ENCODE results near the gene MIB2. TPM values are rescaled to one million over a fixed set of nuclear protein-coding genes. Genes with fewer than 3 reads are reported as not detected.

MIB2 gene
- total and polyA plus RNA-seq, 4 donors: 35.5 to 80.5 (median 50.8) TPM

DNA sequence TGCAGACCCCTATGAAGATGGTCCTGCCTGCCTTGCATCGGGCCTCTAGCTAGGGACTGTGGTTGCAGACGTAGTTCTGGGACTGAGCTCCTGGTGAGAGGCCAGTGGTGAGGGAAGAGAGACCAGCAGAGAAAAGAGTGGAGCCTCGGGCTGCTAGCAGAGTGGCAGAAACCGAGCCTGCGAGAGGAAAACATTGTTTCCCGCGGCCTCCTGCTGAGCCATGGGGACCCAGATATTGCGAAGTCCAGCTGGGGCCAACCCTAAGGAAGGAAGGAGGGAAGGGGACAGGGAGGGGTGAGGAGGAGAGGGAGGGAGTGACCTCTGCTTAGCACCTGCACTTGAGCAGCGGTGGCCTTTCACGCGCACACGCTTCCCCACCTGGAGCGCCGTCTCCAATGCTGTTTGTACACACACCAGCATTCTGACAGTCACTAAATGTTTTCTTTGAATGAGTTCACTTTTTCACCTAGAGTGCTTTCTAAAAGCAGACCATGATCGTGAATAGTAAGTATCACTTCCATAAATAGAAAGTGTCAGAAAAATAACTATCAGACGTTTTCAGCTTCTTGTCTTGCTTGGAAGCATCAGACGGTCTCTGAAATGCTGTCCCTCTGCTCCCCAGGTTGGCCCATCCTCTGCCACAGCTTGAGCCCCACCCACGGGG, 12.9 kb upstream of the MIB2 start:
- no peak for DNase-seq
- 49 to 60% methylated on average over 18 of the region's 18 CpGs for WGBS, 2 donors
- no peak overlapping the region for H3K4me3 ChIP-seq
- no peaks in the 10 kb centered on the region for H3K9me3 ChIP-seq (ENCODE audit: control insufficient read depth in 4 of 4, insufficient read depth in 3 of 4, low read length in 3 of 4)
- H3K9ac ChIP-seq (ENCODE audit: insufficient read depth in 1 of 2, low read length in 2 of 2): no peak overlapping the region
- peaks cover 14 to 30% (median 16%) of the 10 kb centered on the region in 3 donors for H3K27me3 ChIP-seq (ENCODE audit: control insufficient read depth in 3 of 3, insufficient read depth in 3 of 3, low read length in 2 of 3)
- no peak for ATAC-seq (ENCODE audit: insufficient read depth, low FRiP score)
- H3K36me3 ChIP-seq (ENCODE audit: control insufficient read depth in 4 of 4, insufficient read depth in 4 of 4, low read length in 4 of 4): no peaks in the 10 kb centered on the region
- TF ChIP-seq, protein P1, sequence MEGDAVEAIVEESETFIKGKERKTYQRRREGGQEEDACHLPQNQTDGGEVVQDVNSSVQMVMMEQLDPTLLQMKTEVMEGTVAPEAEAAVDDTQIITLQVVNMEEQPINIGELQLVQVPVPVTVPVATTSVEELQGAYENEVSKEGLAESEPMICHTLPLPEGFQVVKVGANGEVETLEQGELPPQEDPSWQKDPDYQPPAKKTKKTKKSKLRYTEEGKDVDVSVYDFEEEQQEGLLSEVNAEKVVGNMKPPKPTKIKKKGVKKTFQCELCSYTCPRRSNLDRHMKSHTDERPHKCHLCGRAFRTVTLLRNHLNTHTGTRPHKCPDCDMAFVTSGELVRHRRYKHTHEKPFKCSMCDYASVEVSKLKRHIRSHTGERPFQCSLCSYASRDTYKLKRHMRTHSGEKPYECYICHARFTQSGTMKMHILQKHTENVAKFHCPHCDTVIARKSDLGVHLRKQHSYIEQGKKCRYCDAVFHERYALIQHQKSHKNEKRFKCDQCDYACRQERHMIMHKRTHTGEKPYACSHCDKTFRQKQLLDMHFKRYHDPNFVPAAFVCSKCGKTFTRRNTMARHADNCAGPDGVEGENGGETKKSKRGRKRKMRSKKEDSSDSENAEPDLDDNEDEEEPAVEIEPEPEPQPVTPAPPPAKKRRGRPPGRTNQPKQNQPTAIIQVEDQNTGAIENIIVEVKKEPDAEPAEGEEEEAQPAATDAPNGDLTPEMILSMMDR (IDR thresholded peaks at IDR 0.05; ENCODE audit: control extremely low read depth, extremely low read depth): no peak
- no peak overlapping the region for H3K27ac ChIP-seq (ENCODE audit: low read depth in 1 of 2, low read length in 1 of 2)
- peaks cover 0 to 19% (median 0%) of the 10 kb centered on the region in 5 donors for H3K4me1 ChIP-seq (ENCODE audit: control insufficient read depth in 5 of 5, insufficient read depth in 5 of 5, low read length in 5 of 5)

GRCh38 chr1:1602968-1603506, 12.3 kb upstream of the MIB2 start:
- DNase-seq (no peak), ATAC-seq (ENCODE audit: insufficient read depth, low FRiP score) (no peak)
- Histone ChIP-seq H3K4me1 (ENCODE audit: control insufficient read depth in 5 of 5, insufficient read depth in 5 of 5, low read length in 5 of 5) (peaks cover 0 to 14% (median 0%) of the 10 kb centered on the region in 5 donors), H3K9me3 (ENCODE audit: control insufficient read depth in 4 of 4, insufficient read depth in 3 of 4, low read length in 3 of 4) (no peaks in the 10 kb centered on the region), H3K27ac (ENCODE audit: low read depth in 1 of 2, low read length in 1 of 2) (no peak overlapping the region), H3K27me3 (ENCODE audit: control insufficient read depth in 3 of 3, insufficient read depth in 3 of 3, low read length in 2 of 3) (peaks cover 11 to 26% (median 12%) of the 10 kb centered on the region in 3 donors), H3K36me3 (ENCODE audit: control insufficient read depth in 4 of 4, insufficient read depth in 4 of 4, low read length in 4 of 4) (no peaks in the 10 kb centered on the region), H3K9ac (ENCODE audit: insufficient read depth in 1 of 2, low read length in 2 of 2) (no peak overlapping the region), H3K4me3 (no peak overlapping the region)
- TF ChIP-seq, protein P1 (IDR thresholded peaks at IDR 0.05; ENCODE audit: control extremely low read depth, extremely low read depth): no peak
- 75 to 82% methylated on average over 13 of the region's 13 CpGs for WGBS, 2 donors

GRCh38 chr1:1603671-1604373, 11.5 kb upstream of the MIB2 start:
- DNase-seq (no peak), ATAC-seq (ENCODE audit: insufficient read depth, low FRiP score) (no peak)
- TF ChIP-seq, protein P1 (IDR thresholded peaks at IDR 0.05; ENCODE audit: control extremely low read depth, extremely low read depth): no peak

More at GRCh38 chr1:1603671-1604373, 11.5 kb upstream of the MIB2 start:
- Histone ChIP-seq H3K4me1 (ENCODE audit: control insufficient read depth in 5 of 5, insufficient read depth in 5 of 5, low read length in 5 of 5) (peaks cover 0 to 14% (median 0%) of the 10 kb centered on the region in 5 donors), H3K27ac (ENCODE audit: low read depth in 1 of 2, low read length in 1 of 2) (no peak overlapping the region), H3K27me3 (ENCODE audit: control insufficient read depth in 3 of 3, insufficient read depth in 3 of 3, low read length in 2 of 3) (peaks cover 4 to 20% (median 6%) of the 10 kb centered on the region in 3 donors), H3K9me3 (ENCODE audit: control insufficient read depth in 4 of 4, insufficient read depth in 3 of 4, low read length in 3 of 4) (no peaks in the 10 kb centered on the region), H3K9ac (ENCODE audit: insufficient read depth in 1 of 2, low read length in 2 of 2) (no peak overlapping the region), H3K36me3 (ENCODE audit: control insufficient read depth in 4 of 4, insufficient read depth in 4 of 4, low read length in 4 of 4) (no peaks in the 10 kb centered on the region), H3K4me3 (no peak overlapping the region)
- whole genome bisulfite sequencing, 2 donors: 76 to 81% methylated on average over 12 to 13 of the region's 13 CpGs
